HEK293T (cell line): ENCODE results near the gene UHRF1.

Source experiments
- CTCF ChIA-PET: fragments of 350-600 bp; formaldehyde crosslinking; extraction: SDS; loops from one replicate; lab custom pipeline; 2021; ENCODE audit warnings: antibody characterized with exemption, inconsistent platforms; lab: Yijun Ruan, JAX
- POLR2A ChIA-PET: fragments of 350-600 bp; formaldehyde crosslinking; extraction: SDS; loops from one replicate; lab custom pipeline; 2020; ENCODE audit warnings: antibody characterized with exemption, inconsistent platforms; lab: Yijun Ruan, JAX
- DNase-seq: peaks from one replicate; pipeline ENCODE4 v3.0.0; 2012; ENCODE audit warnings: mixed read lengths; ENCODE audit errors: extremely low spot score
- ARNT ChIP-seq: fragments of 450-650 bp; IDR thresholded peaks from 2 replicates; pipeline ENCODE4 v1.6.1; 2017; ENCODE audit warnings: mild to moderate bottlenecking
- BHLHE40 ChIP-seq: fragments of 450-650 bp; IDR thresholded peaks from 2 replicates; pipeline ENCODE4 v1.6.1; 2016; ENCODE audit warnings: mild to moderate bottlenecking, moderate library complexity, borderline replicate concordance
- CTBP1 ChIP-seq: fragments of 450-650 bp; IDR thresholded peaks from 2 replicates; pipeline ENCODE4 v1.6.1; 2016; ENCODE audit warnings: borderline replicate concordance
- ELF4 ChIP-seq: fragments of 450-650 bp; IDR thresholded peaks from 2 replicates; pipeline ENCODE4 v1.6.1; 2017; ENCODE audit warnings: antibody characterized with exemption
- FOXA1 ChIP-seq: fragments of 450-650 bp; IDR thresholded peaks from 2 replicates; pipeline ENCODE4 v1.6.1; 2016; ENCODE audit warnings: mild to moderate bottlenecking
- FOXK2 ChIP-seq: fragments of 450-650 bp; IDR thresholded peaks from 2 replicates; pipeline ENCODE4 v1.6.1; 2016; ENCODE audit warnings: mild to moderate bottlenecking
- FOXM1 ChIP-seq: fragments of 450-650 bp; IDR thresholded peaks from 2 replicates; pipeline ENCODE4 v1.6.1; 2017; ENCODE audit warnings: mild to moderate bottlenecking, borderline replicate concordance
- HDGF ChIP-seq: fragments of 450-650 bp; IDR thresholded peaks from 2 replicates; pipeline ENCODE4 v1.6.1; 2017; ENCODE audit warnings: antibody characterized with exemption, borderline replicate concordance
- L3MBTL2 ChIP-seq: fragments of 450-650 bp; conservative IDR thresholded peaks from 2 replicates; pipeline ENCODE4 v1.6.1; 2016; ENCODE audit warnings: mild to moderate bottlenecking
- LEF1 ChIP-seq: fragments of 450-650 bp; IDR thresholded peaks from 2 replicates; pipeline ENCODE4 v1.6.1; 2017; ENCODE audit warnings: mild to moderate bottlenecking, borderline replicate concordance
- NFRKB ChIP-seq: fragments of 450-650 bp; IDR thresholded peaks from 2 replicates; pipeline ENCODE4 v1.6.1; 2016; ENCODE audit warnings: mild to moderate bottlenecking, moderate library complexity
- PKNOX1 ChIP-seq: fragments of 450-650 bp; IDR thresholded peaks from 2 replicates; pipeline ENCODE4 v1.6.1; 2016
- SP1 ChIP-seq: fragments of 450-650 bp; IDR thresholded peaks from 2 replicates; pipeline ENCODE4 v1.6.1; 2017
- SUZ12 ChIP-seq: fragments of 450-650 bp; IDR thresholded peaks from 2 replicates; pipeline ENCODE4 v1.6.1; 2016; ENCODE audit warnings: mild to moderate bottlenecking
- TARDBP ChIP-seq: fragments of 450-650 bp; IDR thresholded peaks from 2 replicates; pipeline ENCODE4 v1.6.1; 2016
- ZNF384 ChIP-seq: fragments of 450-650 bp; IDR thresholded peaks from 2 replicates; pipeline ENCODE4 v1.6.1; 2016

UHRF1 gene

GRCh38 chr19:4969292-4969771 lies 60.0 kb downstream of the UHRF1 start:
- no peak for DNase-seq
- TF ChIP-seq FOXM1 (no peak), ZNF384 (no peak), SUZ12 (no peak)
- POLR2A ChIA-PET = no interaction called here
- CTCF ChIA-PET = no interaction called here

- ChIA-PET POLR2A (interaction anchor here (1.5 kb wide), 1 partner anchor 9 kb away, joined by 3 read pairs; no protein-coding TSS in a partner anchor), CTCF (interaction anchor here (1.1 kb wide), 1 partner anchor 58 kb away, joined by 3 read pairs; no protein-coding TSS in a partner anchor)
- no peak for TF ChIP-seq ELF4
- no peak for DNase-seq
Observed at GRCh38 chr19:4969772-4970531, 60.7 kb downstream of the UHRF1 start.

GRCh38 chr19:4970558-4971423 lies 61.5 kb downstream of the UHRF1 start:
- ChIA-PET POLR2A (interaction anchor here (1.0 to 1.5 kb wide), 2 partner anchors 9 to 104 kb away, joined by 3 read pairs; partner anchors contain the start of gene PLIN3), CTCF (interaction anchor here (0.6 to 1.1 kb wide), 3 partner anchors 57 to 61 kb away, joined by 3 to 5 read pairs (median 3); no protein-coding TSS in a partner anchor)
- TF ChIP-seq SUZ12 (no peak), L3MBTL2 (no peak), SP1 (no peak), CTBP1 (no peak), HDGF (no peak), FOXM1 (no peak), ELF4 (no peak), NFRKB (no peak), PKNOX1 (no peak), FOXA1 (no peak), ARNT (no peak), BHLHE40 (no peak), TARDBP (no peak), LEF1 (no peak), ZNF384 (no peak), FOXK2 (no peak)
- no peak for DNase-seq

GRCh38 chr19:4971424-4971793 lies 62.1 kb downstream of the UHRF1 start:
- DNase-seq = no peak
- TF ChIP-seq ELF4 = no peak
- no peak for TF ChIP-seq L3MBTL2
- TF ChIP-seq SUZ12 = no peak
- no peak for TF ChIP-seq FOXM1
- TF ChIP-seq SP1 = no peak
- no peak for TF ChIP-seq LEF1
- no peak for TF ChIP-seq FOXA1
- TF ChIP-seq HDGF = no peak
- ChIA-PET POLR2A (interaction anchor here (1.0 to 1.5 kb wide), 2 partner anchors 8 to 104 kb away, joined by 3 read pairs; partner anchors contain the start of gene PLIN3), CTCF (interaction anchor here (0.6 to 1.1 kb wide), 2 partner anchors 59 to 60 kb away, joined by 3 to 5 read pairs; no protein-coding TSS in a partner anchor)

- ChIA-PET POLR2A (interaction anchor here (1.0 kb wide), 1 partner anchor 105 kb away, joined by 3 read pairs; the partner anchor contains the start of gene PLIN3), CTCF (interaction anchor here (0.6 to 1.1 kb wide), 2 partner anchors 58 to 59 kb away, joined by 3 to 5 read pairs; no protein-coding TSS in a partner anchor)
- no peak for DNase-seq
- TF ChIP-seq ARNT = no peak
- TF ChIP-seq SP1 = no peak
- no peak for TF ChIP-seq FOXM1
- no peak for TF ChIP-seq ZNF384
- TF ChIP-seq TARDBP = no peak
- no peak for TF ChIP-seq SUZ12
- TF ChIP-seq FOXK2 = no peak
- no peak for TF ChIP-seq ELF4
- no peak for TF ChIP-seq L3MBTL2
- TF ChIP-seq HDGF = no peak
Observed at GRCh38 chr19:4971816-4972495, 62.7 kb downstream of the UHRF1 start.

GRCh38 chr19:4972509-4973230 lies 63.4 kb downstream of the UHRF1 start:
- ChIA-PET POLR2A (no interaction called here), CTCF (no interaction called here)
- TF ChIP-seq SUZ12 (no peak), FOXA1 (no peak), SP1 (no peak), FOXK2 (no peak), ZNF384 (no peak), L3MBTL2 (no peak), LEF1 (no peak), CTBP1 (no peak), ARNT (no peak), HDGF (no peak), NFRKB (no peak), ELF4 (no peak), PKNOX1 (no peak), TARDBP (no peak), FOXM1 (no peak), BHLHE40 (no peak)
- DNase-seq = no peak
